HEK293 (cell line): ENCODE measurements around the gene MSMO1.
A peak's percentile ranks its signal among the peaks of the same experiment; 100 is the strongest.

ENCODE experiments used
- CTCF ChIA-PET: fragments of 350-600 bp; formaldehyde crosslinking; extraction: SDS; loops from one replicate; lab custom pipeline; 2021; ENCODE audit warnings: antibody characterized with exemption; lab: Yijun Ruan, JAX
- POLR2A ChIA-PET: fragments of 300-600 bp; formaldehyde crosslinking; extraction: SDS; loops from one replicate; lab custom pipeline; 2020; ENCODE audit warnings: antibody characterized with exemption, inconsistent platforms; lab: Yijun Ruan, JAX
- H3K27ac ChIP-seq: fragments of 200-500 bp; sonication (Bioruptor generic); 2 replicates; pipeline ENCODE4 v1.5.1; 2014; ENCODE audit warnings: low read depth, low read length, control low read depth, inconsistent platforms; ENCODE audit errors: extremely low read depth
- H3K36me3 ChIP-seq, 2 experiments: fragments of 200-500 bp in 1 of 2; sonication (Bioruptor generic) in 1 of 2; 1 replicate in 1 of 2; 2 replicates in 1 of 2; pipeline ENCODE4 v1.5.1; 2014 to 2017; ENCODE audit warnings: inconsistent platforms in 2 of 2, low read length in 2 of 2; ENCODE audit not compliant: control insufficient read depth in 2 of 2, insufficient read depth in 1 of 2
- H3K4me1 ChIP-seq: fragments of 200-500 bp; sonication (Bioruptor generic); 2 replicates; pipeline ENCODE4 v1.5.1; 2014; ENCODE audit warnings: mild to moderate bottlenecking, low read length, inconsistent platforms; ENCODE audit not compliant: control insufficient read depth, insufficient read depth
- H3K4me3 ChIP-seq: 2 replicates; pipeline ENCODE4 v1.5.1; 2011; ENCODE audit warnings: low read depth, mild to moderate bottlenecking, control low read depth, low read length, moderate library complexity
- H3K9me3 ChIP-seq: fragments of 200-500 bp; sonication (Bioruptor generic); 2 replicates; pipeline ENCODE4 v1.5.1; 2014; ENCODE audit warnings: low read depth, low read length, inconsistent platforms; ENCODE audit not compliant: control insufficient read depth, insufficient read depth
- MZF1 ChIP-seq: fragments of 450-650 bp; formaldehyde crosslinking; IDR thresholded peaks from 2 replicates; pipeline ENCODE4 v1.5.1; 2017; ENCODE audit warnings: missing biosample characterization, missing genetic modification characterization, borderline replicate concordance
- PATZ1 ChIP-seq: fragments of 450-650 bp; formaldehyde crosslinking; IDR thresholded peaks from 2 replicates; pipeline ENCODE4 v1.5.1; 2016; ENCODE audit warnings: missing biosample characterization, missing genetic modification characterization
- PRDM6 ChIP-seq: fragments of 450-650 bp; formaldehyde crosslinking; IDR thresholded peaks from 2 replicates; pipeline ENCODE4 v1.5.1; 2017; ENCODE audit warnings: missing biosample characterization, missing genetic modification characterization
- ZBTB44 ChIP-seq: fragments of 450-650 bp; IDR thresholded peaks from 2 replicates; pipeline ENCODE4 v1.5.1; 2018; ENCODE audit warnings: missing biosample characterization, mild to moderate bottlenecking, missing genetic modification characterization
- ZNF335 ChIP-seq: fragments of 450-650 bp; formaldehyde crosslinking; conservative IDR thresholded peaks from 2 replicates; pipeline ENCODE4 v1.5.1; 2016; ENCODE audit warnings: missing biosample characterization, missing genetic modification characterization
- ZNF423 ChIP-seq: fragments of 450-650 bp; formaldehyde crosslinking; IDR thresholded peaks from 2 replicates; pipeline ENCODE4 v1.5.1; 2016; ENCODE audit warnings: missing biosample characterization, missing genetic modification characterization
- ZNF433 ChIP-seq: fragments of 450-650 bp; formaldehyde crosslinking; IDR thresholded peaks from 2 replicates; pipeline ENCODE4 v1.5.1; 2016; ENCODE audit warnings: missing biosample characterization, missing genetic modification characterization, low read depth
- TF ChIP-seq, protein P1 (sequence below): fragments of 450-650 bp; formaldehyde crosslinking; IDR thresholded peaks from 2 replicates; pipeline ENCODE4 v1.5.1; 2016; ENCODE audit warnings: missing biosample characterization, missing genetic modification characterization

The MSMO1 gene

DNA sequence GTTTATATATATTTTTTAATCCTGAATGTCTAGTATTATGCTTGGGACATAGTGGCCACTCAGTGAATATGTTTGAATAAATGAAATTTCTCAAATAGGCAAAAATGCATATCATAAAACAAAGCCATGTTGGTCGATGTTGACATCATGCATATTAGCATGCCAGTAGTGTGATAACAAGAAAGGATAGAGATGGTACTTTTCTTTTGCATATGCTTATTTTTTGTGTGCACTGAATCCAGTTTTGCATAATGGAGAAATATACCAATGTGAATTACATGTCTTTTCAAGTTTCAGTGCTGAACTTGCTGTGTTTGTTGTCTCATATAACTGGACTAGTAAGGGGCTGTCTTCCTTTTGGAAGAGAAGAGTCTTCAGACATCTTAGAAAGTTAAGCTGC lies 58.9 kb downstream of the MSMO1 start:
- POLR2A ChIA-PET = no interaction called here
- CTCF ChIA-PET = interaction anchor here (1.2 kb wide), 1 partner anchor 66 kb away, joined by 3 read pairs; no protein-coding TSS in a partner anchor
- Histone ChIP-seq H3K27ac (no peak overlapping the region), H3K36me3 (no peaks in the 10 kb centered on the region)
- TF ChIP-seq, protein P1, sequence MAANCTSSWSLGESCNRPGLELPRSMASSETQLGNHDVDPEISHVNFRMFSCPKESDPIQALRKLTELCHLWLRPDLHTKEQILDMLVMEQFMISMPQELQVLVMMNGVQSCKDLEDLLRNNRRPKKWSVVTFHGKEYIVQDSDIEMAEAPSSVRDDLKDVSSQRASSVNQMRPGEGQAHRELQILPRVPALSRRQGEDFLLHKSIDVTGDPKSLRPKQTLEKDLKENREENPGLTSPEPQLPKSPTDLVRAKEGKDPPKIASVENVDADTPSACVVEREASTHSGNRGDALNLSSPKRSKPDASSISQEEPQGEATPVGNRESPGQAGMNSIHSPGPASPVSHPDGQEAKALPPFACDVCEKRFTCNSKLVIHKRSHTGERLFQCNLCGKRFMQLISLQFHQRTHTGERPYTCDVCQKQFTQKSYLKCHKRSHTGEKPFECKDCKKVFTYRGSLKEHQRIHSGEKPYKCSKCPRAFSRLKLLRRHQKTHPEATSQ (tag by site-specific recombination) = no peak
- no peak for TF ChIP-seq ZNF335 (tag by site-specific recombination)
- TF ChIP-seq ZNF423 (tag by site-specific recombination) = no peak
- TF ChIP-seq ZNF433 (tag by site-specific recombination) = no peak
- no peak for TF ChIP-seq PATZ1
- TF ChIP-seq, all 188 proteins: peak for 0
- Histone ChIP-seq H3K9me3 (no peaks in the 10 kb centered on the region), H3K4me1 (peaks cover 33% of the 10 kb centered on the region), H3K4me3 (no peak overlapping the region)

GRCh38 chr4:165388756-165389155 lies 61.3 kb downstream of the MSMO1 start:
- TF ChIP-seq PRDM6 (peak; percentile 63), MZF1 (tag by site-specific recombination) (0 out of 2 replicates have a peak, but pooled peaks have one; percentile 29), ZBTB44 (no peak)
- no peaks in the 10 kb centered on the region for H3K9me3 ChIP-seq
- POLR2A ChIA-PET = no interaction called here
- no peaks in the 10 kb centered on the region for H3K36me3 ChIP-seq
- H3K27ac ChIP-seq = no peak overlapping the region
- CTCF ChIA-PET = interaction anchor here (0.7 to 2.0 kb wide), 3 partner anchors 33 to 560 kb away, joined by 3 to 6 read pairs (median 4); no protein-coding TSS in a partner anchor
- H3K4me3 ChIP-seq = no peak overlapping the region
- peaks cover 33% of the 10 kb centered on the region for H3K4me1 ChIP-seq
